ENCODE measurements around the gene BLNK. TPM values are rescaled to one million over a fixed set of nuclear protein-coding genes. Genes with fewer than 3 reads are reported as not detected.

BLNK gene
- total RNA-seq, 1 experiment from 2014 or later, result 1.0 TPM

GRCh38 chr10:96267234-96267705, 4.1 kb downstream of the BLNK start:
- H3K36me3 ChIP-seq (ENCODE audit: low read depth), result no peaks in the 10 kb centered on the region
- H3K79me2 ChIP-seq (ENCODE audit: low read depth), result no peaks in the 10 kb centered on the region
- H3K27me3 ChIP-seq (ENCODE audit: insufficient read depth, low read depth), result no peaks in the 10 kb centered on the region
- no TSS peak for BruUV-seq (replicated peaks)
- H3K4me3 ChIP-seq, result no peak overlapping the region
- no peaks in the 10 kb centered on the region for H3F3A ChIP-seq (ENCODE audit: insufficient read depth, low read depth)
- no peak overlapping the region for H3K27ac ChIP-seq
- intact Hi-C loops (cut with micrococcal nuclease; ENCODE audit: unreplicated experiment), result loop anchor here (2.0 kb wide), 1 partner anchor 20 kb away; no protein-coding TSS in a partner anchor
- no peaks in the 10 kb centered on the region for H3K9me3 ChIP-seq (ENCODE audit: insufficient read depth, low read depth)
- ChIA-PET CTCF (no interaction called here), POLR2A (ENCODE audit: unreplicated experiment) (interaction anchor here (0.6 kb wide), 1 partner anchor 177 kb away, joined by 4 read pairs; no protein-coding TSS in a partner anchor)
- no peak overlapping the region for H2AFZ ChIP-seq
- no peak for DNase-seq
- no peaks in the 10 kb centered on the region for H4K20me1 ChIP-seq (ENCODE audit: insufficient read depth)
- H3K9me2 ChIP-seq (ENCODE audit: insufficient read depth), result no peaks in the 10 kb centered on the region
- TF ChIP-seq EZH2 (IDR thresholded peaks at IDR 0.05; ENCODE audit: low read depth), result no peak
- TF ChIP-seq CTCF (conservative IDR thresholded peaks at IDR 0.05), result no peak
- no peaks in the 10 kb centered on the region for H3K4me1 ChIP-seq (replicated peaks; ENCODE audit: insufficient read depth)
- H3K4me2 ChIP-seq, result no peak overlapping the region

GRCh38 chr10:96266118-96266770, 5.1 kb downstream of the BLNK start:
- no peak overlapping the region for H3K4me2 ChIP-seq
- TF ChIP-seq EZH2 (IDR thresholded peaks at IDR 0.05; ENCODE audit: low read depth), result no peak
- TF ChIP-seq CTCF (conservative IDR thresholded peaks at IDR 0.05), result no peak
- no peak overlapping the region for H3K4me3 ChIP-seq
- H3K9me2 ChIP-seq (ENCODE audit: insufficient read depth), result no peaks in the 10 kb centered on the region
- H3F3A ChIP-seq (ENCODE audit: insufficient read depth, low read depth), result no peaks in the 10 kb centered on the region
- H3K9me3 ChIP-seq (ENCODE audit: insufficient read depth, low read depth), result no peaks in the 10 kb centered on the region
- H3K27ac ChIP-seq, result no peak overlapping the region
- H4K20me1 ChIP-seq (ENCODE audit: insufficient read depth), result no peaks in the 10 kb centered on the region
- BruUV-seq (replicated peaks), result no TSS peak
- H3K36me3 ChIP-seq (ENCODE audit: low read depth), result no peaks in the 10 kb centered on the region
- H3K27me3 ChIP-seq (ENCODE audit: insufficient read depth, low read depth), result no peaks in the 10 kb centered on the region
- H2AFZ ChIP-seq, result no peak overlapping the region
- ChIA-PET CTCF (no interaction called here), POLR2A (ENCODE audit: unreplicated experiment) (interaction anchor here (0.6 kb wide), 1 partner anchor 176 kb away, joined by 4 read pairs; no protein-coding TSS in a partner anchor)
- intact Hi-C loops (cut with micrococcal nuclease; ENCODE audit: unreplicated experiment), result loop anchor here (2.0 kb wide), 1 partner anchor 21 kb away; no protein-coding TSS in a partner anchor
- no peaks in the 10 kb centered on the region for H3K79me2 ChIP-seq (ENCODE audit: low read depth)
- H3K4me1 ChIP-seq (replicated peaks; ENCODE audit: insufficient read depth), result no peaks in the 10 kb centered on the region
- no peak for DNase-seq

- Histone ChIP-seq H3K36me3 (ENCODE audit: low read depth) (no peaks in the 10 kb centered on the region), H3K4me1 (replicated peaks; ENCODE audit: insufficient read depth) (no peaks in the 10 kb centered on the region), H4K20me1 (ENCODE audit: insufficient read depth) (no peaks in the 10 kb centered on the region), H2AFZ (no peak overlapping the region), H3K9me3 (ENCODE audit: insufficient read depth, low read depth) (no peaks in the 10 kb centered on the region), H3K4me2 (no peak overlapping the region), H3F3A (ENCODE audit: insufficient read depth, low read depth) (no peaks in the 10 kb centered on the region), H3K9me2 (ENCODE audit: insufficient read depth) (no peaks in the 10 kb centered on the region), H3K27me3 (ENCODE audit: insufficient read depth, low read depth) (no peaks in the 10 kb centered on the region), H3K4me3 (no peak overlapping the region), H3K27ac (no peak overlapping the region), H3K79me2 (ENCODE audit: low read depth) (no peaks in the 10 kb centered on the region)
- CTCF ChIA-PET, result no interaction called here
- POLR2A ChIA-PET (ENCODE audit: unreplicated experiment), result no interaction called here
- TF ChIP-seq CTCF (conservative IDR thresholded peaks at IDR 0.05) (no peak), EZH2 (IDR thresholded peaks at IDR 0.05; ENCODE audit: low read depth) (no peak)
- BruUV-seq (replicated peaks), result no TSS peak
- DNase-seq, result no peak
- intact Hi-C loops (cut with micrococcal nuclease; ENCODE audit: unreplicated experiment), result no loop called here
Observed at GRCh38 chr10:96264938-96265337, 6.4 kb downstream of the BLNK start.
